Urinary bladder (tissue), 4 donors: Measurements from ENCODE around the gene PHTF2. TPM values are rescaled to one million over a fixed set of nuclear protein-coding genes. Genes with fewer than 3 reads are reported as not detected.
"Not testable (repeated sequence)": the region's sequence is repeated elsewhere in the genome, so short reads cannot be mapped to it uniquely, and the experiment has no call there.

Source experiments
- DNase-seq: peaks from one replicate; pipeline ENCODE4 v3.0.0-alpha.2; 2015; ENCODE audit errors: extremely low spot score
- H3K27ac ChIP-seq: one replicate; pipeline ENCODE4 v1.5.1; 2013; ENCODE audit warnings: low read depth, mild to moderate bottlenecking, moderate library complexity
- H3K36me3 ChIP-seq: one replicate; pipeline ENCODE4 v1.6.1; 2013; ENCODE audit warnings: mild to moderate bottlenecking, moderate library complexity; ENCODE audit not compliant: insufficient read depth
- H3K4me1 ChIP-seq: one replicate; pipeline ENCODE4 v1.6.1; 2013; ENCODE audit warnings: mild to moderate bottlenecking, moderate library complexity; ENCODE audit not compliant: insufficient read depth
- H3K4me3 ChIP-seq: one replicate; pipeline ENCODE4 v1.5.1; 2013; ENCODE audit warnings: low read depth, low read length
- WGBS: extraction: QIAGEN DNeasy Blood & Tissue Kit; methylation state at CpG from one replicate; pipeline ENCODE4 v1.1.7; 2013; 5-methylcytosine and 5-hydroxymethylcytosine counted together
- polyA plus RNA-seq: library from polyadenylated mRNA; stranded (reverse); fragments of 200-250 nt; gene quantifications from one replicate; pipeline ENCODE4 v1.2.3, GENCODE V29; 2013
- total RNA-seq: library from RNA; depleted of rRNA; stranded (reverse); fragments of >200 nt; gene quantifications from one replicate; pipeline ENCODE4 v1.2.3, GENCODE V29; 2014
- donor health status: healthy with polysubstance abuse.
- donor health status: healthy.

The PHTF2 gene
- total and polyA plus RNA-seq, 2 donors, result 10.9 to 52.1 TPM

DNA sequence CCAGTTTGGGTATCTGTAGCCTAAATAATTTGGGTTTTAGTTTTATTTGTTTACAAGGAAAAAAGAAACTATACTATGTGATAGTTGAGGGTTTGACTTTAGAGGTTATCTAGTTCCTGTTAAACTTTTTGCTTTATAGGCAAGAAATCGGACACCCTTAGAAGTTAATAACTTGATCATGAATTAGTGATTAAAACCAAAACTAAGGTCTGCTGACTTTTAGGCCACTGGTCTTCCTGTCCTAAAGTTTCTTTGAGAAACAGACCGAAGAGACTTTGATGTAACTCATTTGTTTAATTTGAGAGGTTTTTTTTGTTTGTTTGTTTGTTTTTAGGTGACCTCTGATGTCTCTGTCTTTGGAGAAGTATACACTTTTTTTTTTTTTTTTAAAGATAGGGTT is 59.7 kb downstream of the PHTF2 start:
- DNase-seq, result no peak
- no peak overlapping the region for H3K4me3 ChIP-seq
- H3K27ac ChIP-seq, result no peak overlapping the region
- H3K4me1 ChIP-seq, result no peaks in the 10 kb centered on the region
- H3K36me3 ChIP-seq, result no peaks in the 10 kb centered on the region
- 68% methylated on average over 2 of the region's 2 CpGs for WGBS

DNA sequence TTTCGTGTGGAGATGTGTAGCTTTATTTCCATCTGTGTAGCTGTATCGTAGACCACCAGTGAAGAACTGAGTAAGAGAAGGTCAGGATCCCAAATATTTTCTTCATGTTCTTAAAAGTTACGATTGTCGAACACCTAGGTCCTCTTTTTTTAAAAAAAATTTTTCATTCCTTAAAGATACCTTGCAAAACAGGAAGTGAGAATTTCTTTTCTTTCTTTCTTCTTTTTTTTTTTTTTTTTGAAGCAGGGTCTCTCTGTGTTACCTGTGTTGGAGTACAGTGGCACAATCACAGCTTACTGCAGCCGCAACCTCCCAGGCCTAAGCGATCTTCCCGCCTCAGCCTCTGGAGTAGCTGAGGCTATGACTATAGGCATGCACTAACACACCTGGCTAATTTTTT is 60.8 kb downstream of the PHTF2 start:
- 97% methylated on average over 7 of the region's 7 CpGs for WGBS
- Histone ChIP-seq H3K4me1 (no peaks in the 10 kb centered on the region), H3K36me3 (no peaks in the 10 kb centered on the region), H3K27ac (no peak overlapping the region), H3K4me3 (no peak overlapping the region)
- no peak for DNase-seq

- Histone ChIP-seq H3K27ac (no peak overlapping the region), H3K4me1 (no peaks in the 10 kb centered on the region), H3K36me3 (no peaks in the 10 kb centered on the region), H3K4me3 (no peak overlapping the region)
- DNase-seq, result no peak
- WGBS, result 37% methylated on average over 1 of the region's 1 CpG
Measured at GRCh38 chr7:77862691-77863090, 64.1 kb downstream of the PHTF2 start.

DNA sequence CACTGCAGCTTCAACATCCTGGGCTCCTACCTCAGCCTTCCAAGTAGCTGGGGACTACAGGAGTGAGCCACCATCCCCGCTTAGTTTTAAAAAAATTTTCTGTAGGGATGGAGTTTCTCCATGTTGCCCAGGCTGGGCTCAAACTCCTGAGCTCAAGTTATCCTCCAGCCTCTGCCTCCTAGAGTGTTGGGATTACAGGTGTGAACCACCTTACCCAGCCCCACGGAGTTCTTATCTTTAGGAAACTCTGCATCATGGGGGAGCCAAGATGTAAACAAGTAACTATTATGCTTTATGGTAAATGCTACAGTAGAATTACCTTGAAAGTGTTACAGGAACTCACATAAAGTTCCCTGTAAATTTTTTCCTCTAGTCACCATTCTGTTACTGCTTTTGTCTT is 65.3 kb downstream of the PHTF2 start:
- no peaks in the 10 kb centered on the region for H3K4me1 ChIP-seq
- WGBS, result 88% methylated on average over 2 of the region's 2 CpGs

GRCh38 chr7:77866370-77866769 is 67.8 kb downstream of the PHTF2 start:
- Histone ChIP-seq H3K4me1 (no peaks in the 10 kb centered on the region), H3K4me3 (no peak overlapping the region), H3K27ac (no peak overlapping the region), H3K36me3 (no peaks in the 10 kb centered on the region)
- no peak for DNase-seq
- 54% methylated on average over 3 of the region's 3 CpGs for WGBS

More for the DNA sequence above, 65.3 kb downstream of the PHTF2 start:
- Histone ChIP-seq H3K36me3 (no peaks in the 10 kb centered on the region), H3K27ac (no peak overlapping the region), H3K4me3 (no peak overlapping the region)
- DNase-seq, result no peak

- no peak for DNase-seq
- Histone ChIP-seq H3K4me3 (no peak overlapping the region), H3K36me3 (no peaks in the 10 kb centered on the region), H3K4me1 (no peaks in the 10 kb centered on the region), H3K27ac (no peak overlapping the region)
- 33% methylated on average over 3 of the region's 3 CpGs for WGBS
Measured at GRCh38 chr7:77866786-77867536, 68.4 kb downstream of the PHTF2 start.

DNA sequence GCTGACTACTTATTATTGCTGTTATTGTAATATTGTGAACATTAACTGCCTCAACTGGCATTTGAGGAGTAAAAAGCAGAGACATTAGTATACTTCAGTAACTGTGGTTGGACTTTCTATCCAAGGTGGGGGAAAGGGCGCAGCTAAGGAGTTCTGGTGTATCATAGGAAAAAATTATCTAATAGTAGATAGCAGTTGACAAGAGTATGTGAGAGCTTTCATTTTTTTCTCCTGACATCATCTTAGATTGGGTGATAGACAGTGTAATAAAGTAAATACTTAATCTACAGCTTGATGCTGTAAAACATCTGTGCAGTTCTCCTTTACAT is 68.9 kb downstream of the PHTF2 start:
- Histone ChIP-seq H3K4me3 (no peak overlapping the region), H3K4me1 (no peaks in the 10 kb centered on the region), H3K27ac (no peak overlapping the region), H3K36me3 (no peaks in the 10 kb centered on the region)
- no peak for DNase-seq
- 86% methylated on average over 1 of the region's 1 CpG for WGBS

DNA sequence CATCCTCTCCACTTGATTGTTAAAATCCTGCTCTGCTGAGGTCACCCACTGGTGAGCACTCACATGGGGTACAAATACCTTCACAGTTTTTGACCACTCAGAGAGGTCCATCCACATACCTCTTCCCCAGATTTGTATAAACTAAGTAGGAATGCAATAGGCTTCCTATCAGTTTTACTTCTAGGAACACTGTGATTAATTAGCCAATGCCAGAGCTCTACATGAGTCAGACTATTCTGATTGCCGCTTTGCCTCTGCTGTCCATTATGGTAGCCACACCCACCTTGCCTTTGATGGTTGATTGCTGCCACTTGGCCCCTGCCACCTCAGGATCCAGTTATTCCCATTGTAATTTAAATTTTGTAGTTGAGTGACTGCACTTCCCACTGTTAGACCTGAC is 73.7 kb downstream of the PHTF2 start:
- not testable (repeated sequence) for H3K4me3 ChIP-seq, H3K4me1 ChIP-seq, DNase-seq, H3K27ac ChIP-seq, H3K36me3 ChIP-seq
- 97% methylated on average over 1 of the region's 1 CpG for WGBS

- H3K4me1 ChIP-seq, H3K36me3 ChIP-seq, DNase-seq, H3K27ac ChIP-seq, H3K4me3 ChIP-seq: not testable (repeated sequence)
- 91% methylated on average over 7 of the region's 7 CpGs for WGBS
Measured at GRCh38 chr7:77873416-77874327, 75.1 kb downstream of the PHTF2 start.

DNA sequence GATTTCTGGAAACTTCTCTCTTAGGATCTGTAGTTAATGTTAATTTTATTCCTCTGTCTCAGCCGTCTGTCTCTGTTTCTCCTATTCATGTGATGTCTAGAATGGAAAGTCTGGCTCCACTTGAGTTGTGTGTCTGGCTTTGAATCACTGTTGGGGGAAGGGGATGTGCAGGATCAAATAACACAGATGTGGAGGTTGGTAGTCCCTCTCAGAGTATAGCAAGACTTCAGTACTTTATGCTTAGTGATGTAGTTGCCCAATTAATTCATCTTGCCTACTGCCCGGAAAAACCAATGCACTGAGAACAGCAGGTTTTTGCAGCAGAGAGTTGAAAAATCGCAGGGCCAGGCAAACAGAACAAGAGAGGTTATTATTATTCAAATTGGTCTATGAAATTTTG is 79.2 kb downstream of the PHTF2 start:
- WGBS, result 91% methylated on average over 3 of the region's 3 CpGs
- no peak for DNase-seq

DNA sequence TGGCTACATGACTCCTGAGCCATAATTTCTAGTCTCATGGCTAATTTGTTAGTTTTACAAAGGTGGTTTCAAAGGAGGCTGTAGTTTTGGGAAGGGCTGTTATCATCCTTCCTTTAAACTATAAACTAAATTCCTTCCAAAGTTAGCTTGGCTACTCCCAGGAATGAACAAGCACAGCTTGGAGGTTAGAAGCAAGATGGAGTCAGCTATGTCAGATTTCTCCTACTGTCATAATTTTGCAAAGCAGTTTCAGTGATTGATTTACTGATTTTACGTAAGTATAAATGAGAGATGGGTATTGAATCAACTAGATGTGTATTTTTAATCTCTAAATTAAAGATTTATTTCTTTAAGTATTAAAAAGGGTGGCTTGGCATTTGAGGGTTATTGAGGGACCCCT is 79.9 kb downstream of the PHTF2 start:
- WGBS, result 95% methylated on average over 1 of the region's 1 CpG
- H3K27ac ChIP-seq, result no peak overlapping the region
- H3K36me3 ChIP-seq, result no peaks in the 10 kb centered on the region
- no peak for DNase-seq
- no peak overlapping the region for H3K4me3 ChIP-seq
- no peaks in the 10 kb centered on the region for H3K4me1 ChIP-seq

More for the DNA sequence above, 79.2 kb downstream of the PHTF2 start:
- Histone ChIP-seq H3K27ac (no peak overlapping the region), H3K4me3 (no peak overlapping the region), H3K36me3 (no peaks in the 10 kb centered on the region), H3K4me1 (no peaks in the 10 kb centered on the region)

DNA sequence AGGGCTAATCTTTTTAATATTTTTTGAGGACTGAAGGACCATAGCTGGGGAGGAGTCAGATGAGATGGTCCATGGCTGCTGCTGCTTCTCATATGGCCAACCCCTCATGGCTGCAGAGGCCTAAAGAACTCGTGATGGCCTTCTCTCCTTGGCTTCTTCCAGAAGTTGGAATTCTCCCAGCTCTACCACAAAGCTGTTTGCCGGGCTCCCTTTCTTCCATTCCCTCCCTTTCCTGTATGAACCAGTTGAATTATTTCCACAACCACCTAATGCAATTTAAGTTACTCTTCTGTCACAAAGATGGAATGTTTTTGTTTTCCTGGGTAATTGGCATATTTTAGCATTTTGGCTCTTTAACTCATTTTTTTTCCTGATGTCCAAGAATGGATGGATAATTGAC is 80.7 kb downstream of the PHTF2 start:
- H3K4me1 ChIP-seq, result no peaks in the 10 kb centered on the region
- no peak for DNase-seq
- H3K36me3 ChIP-seq, result no peaks in the 10 kb centered on the region
- 66% methylated on average over 2 of the region's 2 CpGs for WGBS
- H3K27ac ChIP-seq, result no peak overlapping the region
- no peak overlapping the region for H3K4me3 ChIP-seq

DNA sequence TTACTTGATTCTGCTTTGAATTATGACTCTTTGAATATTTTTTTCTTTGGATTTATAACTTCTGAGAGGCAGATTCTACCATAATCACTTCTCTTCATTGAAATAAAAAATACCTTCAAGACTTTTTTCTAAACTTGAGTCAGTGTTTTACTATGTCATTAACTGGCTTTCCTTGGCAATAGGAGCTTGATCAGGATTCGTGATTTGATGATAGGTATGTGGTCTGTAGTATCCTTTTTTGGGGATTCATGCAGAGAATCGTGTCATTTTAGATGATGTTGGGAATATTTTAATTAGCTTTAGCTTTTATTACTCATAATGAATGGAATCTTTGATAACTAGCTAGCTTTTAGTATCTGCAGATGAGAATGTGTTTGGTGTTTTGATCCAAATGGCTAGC is 83.3 kb downstream of the PHTF2 start:
- WGBS, result 97% methylated on average over 2 of the region's 2 CpGs
- no peak for DNase-seq
- no peak overlapping the region for H3K4me3 ChIP-seq
- H3K36me3 ChIP-seq, result no peaks in the 10 kb centered on the region
- H3K4me1 ChIP-seq, result no peaks in the 10 kb centered on the region
- no peak overlapping the region for H3K27ac ChIP-seq

DNA sequence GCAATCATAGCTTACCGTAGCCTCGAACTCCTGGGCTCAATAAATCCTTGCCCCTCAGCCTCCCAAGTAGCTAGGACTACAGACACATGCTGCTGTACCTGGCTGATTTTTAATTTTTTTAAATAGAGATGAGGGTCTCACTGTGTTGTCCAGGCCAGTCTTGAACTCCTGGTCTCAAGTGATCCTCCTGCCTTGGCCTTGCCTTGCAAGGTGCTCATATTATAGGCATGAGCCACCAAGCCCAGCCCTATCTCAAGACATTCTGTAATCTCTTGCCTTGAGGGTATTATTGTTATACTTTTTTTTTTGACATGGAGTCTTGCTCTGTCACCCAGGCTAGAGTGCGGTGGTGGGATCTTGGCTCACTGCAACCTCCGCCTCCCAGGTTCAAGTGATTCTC is 86.6 kb downstream of the PHTF2 start:
- no peak overlapping the region for H3K4me3 ChIP-seq
- no peak for DNase-seq
- WGBS, result 87% methylated on average over 4 of the region's 4 CpGs
- no peaks in the 10 kb centered on the region for H3K4me1 ChIP-seq
- no peaks in the 10 kb centered on the region for H3K36me3 ChIP-seq
- H3K27ac ChIP-seq, result no peak overlapping the region
